Activated naive CD8-positive, alpha-beta T cell treated with anti-CD3 and anti-CD28 coated beads, Interleukin-2, amount 10 ng/mL, durations not matched to agents 7 days and 5 days (primary cell): ENCODE measurements around the gene PDE1C. TPM values are rescaled to one million over a fixed set of nuclear protein-coding genes. Genes with fewer than 3 reads are reported as not detected.

Experiments
- ATAC-seq: fragments of 150-1000 bp; cut with Tn5 transposase; one replicate; pipeline ENCODE4 v1.10.0; 2021; ENCODE audit warnings: low read depth, moderate library complexity
- POLR2A ChIA-PET: fragments of 350-600 bp; sonication (Branson Sonifier 250); formaldehyde crosslinking; loops from one replicate; lab custom pipeline; 2021; ENCODE audit warnings: antibody characterized with exemption; lab: Charles Lee
- DNase-seq: peaks from one replicate; pipeline ENCODE4 v3.0.0; 2021
- H3K27ac Mint-ChIP-seq: one replicate; pipeline ENCODE4 v1.8.0; 2022; ENCODE audit warnings: mild to moderate bottlenecking, mixed read lengths
- H3K27me3 Mint-ChIP-seq: one replicate; pipeline ENCODE4 v1.8.0; 2022; ENCODE audit warnings: mild to moderate bottlenecking, moderate library complexity, mixed read lengths
- H3K36me3 Mint-ChIP-seq: one replicate; pipeline ENCODE4 v1.8.0; 2021; ENCODE audit warnings: mild to moderate bottlenecking, mixed read lengths
- H3K4me1 Mint-ChIP-seq: one replicate; pipeline ENCODE4 v1.8.0; 2021; ENCODE audit warnings: mixed read lengths
- H3K4me3 Mint-ChIP-seq: one replicate; pipeline ENCODE4 v1.8.0; 2022; ENCODE audit warnings: mild to moderate bottlenecking, moderate library complexity, mixed read lengths
- H3K9me3 Mint-ChIP-seq: one replicate; pipeline ENCODE4 v1.8.0; 2021; ENCODE audit warnings: mixed read lengths
- total RNA-seq, 2 experiments: library from RNA; stranded (reverse); gene quantifications; one replicate each; pipeline ENCODE4 v1.2.3, GENCODE V29; 2021

Gene PDE1C
- total RNA-seq, 2 experiments from 2014 or later: not detected

- no peak for ATAC-seq
- Mint-ChIP-seq H3K9me3 (peaks cover 5% of the 10 kb centered on the region), H3K27me3 (no peaks in the 10 kb centered on the region), H3K36me3 (no peaks in the 10 kb centered on the region), H3K27ac (no peak overlapping the region), H3K4me1 (no peaks in the 10 kb centered on the region), H3K4me3 (no peak overlapping the region)
- POLR2A ChIA-PET: no interaction called here
- DNase-seq: no peak
Observed at GRCh38 chr7:31986878-31987518, 83.2 kb downstream of the PDE1C start.

- Mint-ChIP-seq H3K4me3 (no peak overlapping the region), H3K36me3 (no peaks in the 10 kb centered on the region), H3K27me3 (no peaks in the 10 kb centered on the region), H3K27ac (no peak overlapping the region), H3K4me1 (no peaks in the 10 kb centered on the region), H3K9me3 (peaks cover 5% of the 10 kb centered on the region)
- DNase-seq (no peak), ATAC-seq (no peak)
- POLR2A ChIA-PET: no interaction called here
Observed at GRCh38 chr7:31982962-31983361, 87.2 kb downstream of the PDE1C start.

- H3K4me3 Mint-ChIP-seq: no peak overlapping the region
- H3K36me3 Mint-ChIP-seq: no peaks in the 10 kb centered on the region
- peaks cover 8% of the 10 kb centered on the region for H3K9me3 Mint-ChIP-seq
- H3K27me3 Mint-ChIP-seq: no peaks in the 10 kb centered on the region
- ATAC-seq (no peak), DNase-seq (no peak)
- no peaks in the 10 kb centered on the region for H3K4me1 Mint-ChIP-seq
- no peak overlapping the region for H3K27ac Mint-ChIP-seq
- POLR2A ChIA-PET: no interaction called here
Observed at GRCh38 chr7:31981874-31982390, 88.3 kb downstream of the PDE1C start.

GRCh38 chr7:31979690-31980330, 90.4 kb downstream of the PDE1C start:
- POLR2A ChIA-PET: no interaction called here
- H3K4me3 Mint-ChIP-seq: no peak overlapping the region
- ATAC-seq (no peak), DNase-seq (no peak)
- no peaks in the 10 kb centered on the region for H3K4me1 Mint-ChIP-seq
- no peaks in the 10 kb centered on the region for H3K36me3 Mint-ChIP-seq
- peaks cover 3% of the 10 kb centered on the region for H3K9me3 Mint-ChIP-seq
- H3K27me3 Mint-ChIP-seq: no peaks in the 10 kb centered on the region
- H3K27ac Mint-ChIP-seq: no peak overlapping the region

- DNase-seq (no peak), ATAC-seq (no peak)
- POLR2A ChIA-PET: no interaction called here
- Mint-ChIP-seq H3K27ac (no peak overlapping the region), H3K36me3 (no peaks in the 10 kb centered on the region), H3K9me3 (peaks cover 3% of the 10 kb centered on the region), H3K4me1 (no peaks in the 10 kb centered on the region), H3K27me3 (no peaks in the 10 kb centered on the region), H3K4me3 (no peak overlapping the region)
Observed at GRCh38 chr7:31975546-31975945, 94.7 kb downstream of the PDE1C start.

- H3K9me3 Mint-ChIP-seq: peaks cover 3% of the 10 kb centered on the region
- no peaks in the 10 kb centered on the region for H3K4me1 Mint-ChIP-seq
- H3K36me3 Mint-ChIP-seq: no peaks in the 10 kb centered on the region
- no peaks in the 10 kb centered on the region for H3K27me3 Mint-ChIP-seq
- no peak for ATAC-seq
- H3K27ac Mint-ChIP-seq: no peak overlapping the region
- POLR2A ChIA-PET: no interaction called here
- DNase-seq: no peak
- no peak overlapping the region for H3K4me3 Mint-ChIP-seq
Observed at GRCh38 chr7:31974351-31974750, 95.9 kb downstream of the PDE1C start.

- no peak for ATAC-seq
Observed at GRCh38 chr7:31971049-31971667, 99.0 kb downstream of the PDE1C start.

GRCh38 chr7:31970501-31970900, 99.7 kb downstream of the PDE1C start:
- H3K27me3 Mint-ChIP-seq: no peaks in the 10 kb centered on the region
- no peak for DNase-seq
- no peak overlapping the region for H3K27ac Mint-ChIP-seq
- POLR2A ChIA-PET: no interaction called here
- H3K9me3 Mint-ChIP-seq: peaks cover 3% of the 10 kb centered on the region
- no peak overlapping the region for H3K4me3 Mint-ChIP-seq
- no peaks in the 10 kb centered on the region for H3K36me3 Mint-ChIP-seq
- no peak for ATAC-seq
- no peaks in the 10 kb centered on the region for H3K4me1 Mint-ChIP-seq

More at GRCh38 chr7:31971049-31971667, 99.0 kb downstream of the PDE1C start:
- Mint-ChIP-seq H3K9me3 (peaks cover 3% of the 10 kb centered on the region), H3K27ac (no peak overlapping the region), H3K4me3 (no peak overlapping the region), H3K4me1 (no peaks in the 10 kb centered on the region), H3K36me3 (no peaks in the 10 kb centered on the region), H3K27me3 (no peaks in the 10 kb centered on the region)
- no peak for DNase-seq
- POLR2A ChIA-PET: no interaction called here

GRCh38 chr7:31963569-31964175, 106.5 kb downstream of the PDE1C start:
- Mint-ChIP-seq H3K4me3 (no peak overlapping the region), H3K9me3 (peaks cover 3% of the 10 kb centered on the region), H3K36me3 (no peaks in the 10 kb centered on the region), H3K27me3 (no peaks in the 10 kb centered on the region), H3K4me1 (no peaks in the 10 kb centered on the region), H3K27ac (no peak overlapping the region)
- ATAC-seq (no peak), DNase-seq (no peak)
- POLR2A ChIA-PET: no interaction called here

- DNase-seq (no peak), ATAC-seq (no peak)
- H3K4me3 Mint-ChIP-seq: no peak overlapping the region
- no peaks in the 10 kb centered on the region for H3K4me1 Mint-ChIP-seq
- POLR2A ChIA-PET: no interaction called here
- H3K27ac Mint-ChIP-seq: no peak overlapping the region
- no peaks in the 10 kb centered on the region for H3K27me3 Mint-ChIP-seq
- peaks cover 3% of the 10 kb centered on the region for H3K9me3 Mint-ChIP-seq
- H3K36me3 Mint-ChIP-seq: no peaks in the 10 kb centered on the region
Observed at GRCh38 chr7:31962246-31962645, 108.0 kb downstream of the PDE1C start.

- no peaks in the 10 kb centered on the region for H3K4me1 Mint-ChIP-seq
- no peak overlapping the region for H3K4me3 Mint-ChIP-seq
- ATAC-seq (no peak), DNase-seq (no peak)
- POLR2A ChIA-PET: no interaction called here
- no peaks in the 10 kb centered on the region for H3K27me3 Mint-ChIP-seq
- no peaks in the 10 kb centered on the region for H3K9me3 Mint-ChIP-seq
- H3K36me3 Mint-ChIP-seq: no peaks in the 10 kb centered on the region
- H3K27ac Mint-ChIP-seq: no peak overlapping the region
Observed at GRCh38 chr7:31958226-31958625, 112.0 kb downstream of the PDE1C start.

- no peak for ATAC-seq
- no peak for DNase-seq
- H3K4me1 Mint-ChIP-seq: no peaks in the 10 kb centered on the region
- no peak overlapping the region for H3K4me3 Mint-ChIP-seq
- POLR2A ChIA-PET: no interaction called here
- no peaks in the 10 kb centered on the region for H3K36me3 Mint-ChIP-seq
- H3K27ac Mint-ChIP-seq: no peak overlapping the region
- H3K9me3 Mint-ChIP-seq: no peaks in the 10 kb centered on the region
- no peaks in the 10 kb centered on the region for H3K27me3 Mint-ChIP-seq
Observed at GRCh38 chr7:31957756-31958155, 112.5 kb downstream of the PDE1C start.

- Mint-ChIP-seq H3K9me3 (no peaks in the 10 kb centered on the region), H3K4me1 (no peaks in the 10 kb centered on the region), H3K4me3 (no peak overlapping the region), H3K36me3 (no peaks in the 10 kb centered on the region), H3K27ac (no peak overlapping the region), H3K27me3 (no peaks in the 10 kb centered on the region)
- POLR2A ChIA-PET: no interaction called here
- ATAC-seq (no peak), DNase-seq (no peak)
Observed at GRCh38 chr7:31957090-31957720, 113.0 kb downstream of the PDE1C start.
